VCaP (cell line): Measurements from ENCODE around the gene SCARF2.
"Not testable (repeated sequence)": the region's sequence is repeated elsewhere in the genome, so short reads cannot be mapped to it uniquely, and the experiment has no call there.

Source experiments
- H3K27ac ChIP-seq: fragments of 450-650 bp; 2 replicates; pipeline ENCODE4 v1.5.1; 2017
- CTCF ChIP-seq: fragments of 450-650 bp; conservative IDR thresholded peaks from 2 replicates; pipeline ENCODE4 v1.5.1; 2017; ENCODE audit warnings: mild to moderate bottlenecking, moderate library complexity

SCARF2 gene

GRCh38 chr22:20413217-20414058 lies 24.2 kb downstream of the SCARF2 start:
- no peak for TF ChIP-seq CTCF
- no peak overlapping the region for H3K27ac ChIP-seq

- no peak for TF ChIP-seq CTCF
These were observed 25.0 kb downstream of the SCARF2 start for GRCh38 chr22:20412474-20413216.

GRCh38 chr22:20409385-20409784 lies 28.2 kb downstream of the SCARF2 start:
- not testable (repeated sequence) for H3K27ac ChIP-seq

More at GRCh38 chr22:20412474-20413216, 25.0 kb downstream of the SCARF2 start:
- no peak overlapping the region for H3K27ac ChIP-seq

- no peak overlapping the region for H3K27ac ChIP-seq
- TF ChIP-seq CTCF, result no peak
These were observed 28.7 kb downstream of the SCARF2 start for GRCh38 chr22:20408891-20409290.

- no peak for TF ChIP-seq CTCF
- H3K27ac ChIP-seq, result no peak overlapping the region
These were observed 29.8 kb downstream of the SCARF2 start for GRCh38 chr22:20407829-20408228.

- no peak overlapping the region for H3K27ac ChIP-seq
These were observed 30.8 kb downstream of the SCARF2 start for GRCh38 chr22:20406686-20407408.

More at GRCh38 chr22:20406686-20407408, 30.8 kb downstream of the SCARF2 start:
- no peak for TF ChIP-seq CTCF
